ENCODE data around the gene ADARB2. TPM values are rescaled to one million over a fixed set of nuclear protein-coding genes. Genes with fewer than 3 reads are reported as not detected.

Gene ADARB2
- total RNA-seq, 1 experiment from 2014 or later: not detected

DNA sequence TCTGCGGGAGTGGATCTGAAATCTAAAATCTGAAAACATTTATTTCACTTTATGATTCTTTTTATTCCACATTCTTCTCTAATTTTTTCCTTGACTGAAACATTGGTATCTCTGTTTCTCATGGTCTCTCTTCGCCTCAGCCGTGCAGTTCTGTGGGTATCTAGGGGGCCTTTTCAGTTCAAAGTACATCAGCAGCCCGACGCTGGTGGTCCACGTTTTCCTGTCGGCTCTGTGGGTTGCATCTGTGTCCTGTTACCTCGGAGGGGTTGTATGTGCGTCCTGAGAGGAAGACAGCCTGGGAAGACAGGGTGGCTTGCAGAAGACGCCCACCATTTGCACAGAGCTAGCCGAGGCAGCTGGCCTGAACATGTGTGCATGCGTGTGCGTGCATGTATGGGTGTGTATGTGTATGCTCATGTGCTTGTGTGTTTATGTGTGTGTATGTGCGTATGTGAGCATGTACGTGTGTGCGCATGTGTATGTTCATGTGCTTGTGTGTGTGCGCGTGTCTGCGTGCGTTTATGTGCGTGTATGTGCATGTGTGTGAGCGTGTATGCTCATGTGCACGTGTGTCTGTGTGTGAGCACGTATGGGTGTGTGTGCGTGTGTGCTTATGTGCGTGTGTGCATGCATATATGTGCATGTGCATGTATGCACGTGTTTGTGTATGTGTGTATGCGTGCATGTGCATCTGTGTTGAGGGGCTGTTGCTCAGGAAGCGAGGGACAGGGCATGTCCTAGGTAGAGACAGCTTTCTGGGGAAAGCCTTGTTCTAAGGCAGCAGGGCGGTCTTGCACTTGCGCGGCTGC is 211.8 kb downstream of the ADARB2 start:
- in situ Hi-C loops (cut with HindIII; ENCODE audit: low sequenced_read_pairs): no loop called here
- DNase-seq (ENCODE audit: low spot score): no peak

DNA sequence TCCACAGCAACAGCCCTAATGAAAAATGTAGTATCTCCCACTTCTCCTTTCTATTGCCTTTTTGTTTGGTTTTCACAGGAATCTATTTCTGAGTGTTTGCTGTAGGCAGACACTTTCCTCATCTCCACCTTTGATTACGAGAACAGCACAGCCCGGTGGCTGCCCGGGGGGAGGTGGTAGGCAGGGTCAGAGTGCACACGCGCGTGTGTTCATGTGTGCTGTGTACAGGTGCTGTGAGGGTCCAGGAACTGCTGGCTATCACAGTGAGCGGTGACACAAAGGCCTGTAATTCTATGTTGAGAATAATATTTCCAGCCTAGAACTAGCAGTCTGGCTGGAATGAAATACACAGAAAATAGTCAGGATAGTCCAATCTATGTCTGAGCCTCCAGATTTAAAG is 212.8 kb downstream of the ADARB2 start:
- in situ Hi-C loops (cut with HindIII; ENCODE audit: low sequenced_read_pairs): no loop called here
- DNase-seq (ENCODE audit: low spot score): no peak

GRCh38 chr10:1523221-1523620 is 214.1 kb downstream of the ADARB2 start:
- in situ Hi-C loops (cut with HindIII; ENCODE audit: low sequenced_read_pairs): no loop called here

DNA sequence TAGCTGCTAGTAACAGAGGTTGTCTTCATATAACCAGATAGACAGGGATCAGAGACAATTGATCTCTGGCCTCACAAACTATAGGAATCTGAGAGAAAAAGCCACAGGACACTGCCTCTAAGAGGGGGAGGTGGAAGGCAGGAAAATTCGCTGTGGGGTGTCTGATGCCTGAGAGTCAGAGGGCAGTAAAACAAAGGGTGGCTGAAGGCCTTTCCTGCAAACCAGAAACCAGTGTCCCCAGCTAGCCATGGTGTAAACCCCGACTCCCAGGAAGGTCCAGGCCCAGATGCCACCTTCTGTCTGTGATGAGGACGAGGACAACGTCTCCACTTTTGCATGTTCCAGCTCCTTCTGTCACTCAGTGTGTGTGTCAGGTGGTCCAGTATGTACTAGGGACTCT is 215.1 kb downstream of the ADARB2 start:
- DNase-seq (ENCODE audit: low spot score): no peak
- in situ Hi-C loops (cut with HindIII; ENCODE audit: low sequenced_read_pairs): no loop called here

More at GRCh38 chr10:1523221-1523620, 214.1 kb downstream of the ADARB2 start:
- DNase-seq (ENCODE audit: low spot score): no peak

- in situ Hi-C loops (cut with HindIII; ENCODE audit: low sequenced_read_pairs): no loop called here
- DNase-seq (ENCODE audit: low spot score): no peak
Observed at GRCh38 chr10:1521741-1522140, 215.6 kb downstream of the ADARB2 start.

DNA sequence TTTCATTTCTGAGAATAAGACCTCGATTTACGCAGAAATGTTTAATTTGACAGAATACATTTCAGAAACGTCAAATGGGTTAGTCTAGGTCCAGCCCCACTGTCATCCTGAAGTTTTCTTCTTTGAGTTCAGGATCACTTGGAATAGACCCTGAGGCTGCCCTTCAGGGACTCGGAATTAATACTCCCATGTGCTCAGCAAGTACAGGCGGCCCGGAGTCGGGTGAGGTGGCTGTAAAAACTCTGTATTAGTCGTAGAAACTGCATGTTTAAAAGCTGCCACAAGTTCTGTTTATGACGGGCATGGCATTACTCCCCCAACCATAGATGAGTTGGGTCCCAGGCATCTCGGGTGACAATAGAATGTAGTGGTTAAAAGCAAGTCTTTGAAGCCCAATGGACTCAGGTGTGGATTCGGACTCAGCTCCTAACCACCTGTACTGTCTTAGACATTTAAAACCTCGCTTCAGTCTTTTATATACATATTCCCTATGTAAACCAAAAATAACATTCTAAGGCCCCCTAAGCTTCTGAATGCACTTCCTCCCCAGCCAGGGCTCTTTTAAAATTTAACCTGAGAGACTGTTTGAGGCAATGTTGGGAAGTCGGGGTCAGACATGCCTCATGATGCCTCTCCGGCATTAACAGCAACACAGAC is 216.3 kb downstream of the ADARB2 start:
- in situ Hi-C loops (cut with HindIII; ENCODE audit: low sequenced_read_pairs): no loop called here
- DNase-seq (ENCODE audit: low spot score): no peak

DNA sequence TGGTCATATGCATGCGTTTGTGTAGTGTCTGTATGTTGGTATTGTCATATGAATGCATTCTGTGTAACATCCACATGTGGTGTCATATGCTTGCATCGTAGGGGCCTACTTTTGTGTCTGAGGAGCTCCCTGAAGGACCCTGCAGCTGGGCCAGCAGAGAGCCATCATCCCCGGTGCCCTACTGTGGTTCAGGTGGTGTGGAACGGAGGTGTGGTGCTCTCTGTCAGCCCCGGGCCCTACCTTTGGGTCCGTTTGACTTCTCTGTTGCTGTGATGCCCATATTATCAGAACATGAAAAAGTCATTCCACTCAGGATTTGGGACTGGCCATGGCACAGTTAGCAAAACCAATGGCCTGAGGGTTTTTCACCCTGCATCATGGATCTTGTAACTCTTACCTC is 217.9 kb downstream of the ADARB2 start:
- DNase-seq (ENCODE audit: low spot score): no peak
- in situ Hi-C loops (cut with HindIII; ENCODE audit: low sequenced_read_pairs): no loop called here

DNA sequence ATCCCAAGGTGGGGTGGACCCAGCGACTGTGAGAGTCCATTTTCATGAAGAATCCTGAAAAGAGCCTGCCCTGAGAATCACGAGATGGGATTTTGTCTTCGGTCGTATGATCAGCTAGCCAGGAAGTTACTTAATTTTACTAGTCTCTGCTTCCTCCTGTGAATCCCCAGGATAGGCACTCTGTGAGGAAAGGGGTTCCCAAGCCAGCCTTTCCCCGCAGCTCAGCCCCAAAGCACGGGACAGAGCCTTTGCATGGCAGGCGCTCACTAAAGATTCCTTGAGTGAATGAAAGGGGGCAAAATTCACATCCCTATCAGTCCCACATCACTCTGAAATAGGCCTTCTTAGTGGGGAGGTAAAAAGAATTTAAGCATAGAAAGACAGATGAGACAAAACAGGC is 219.6 kb downstream of the ADARB2 start:
- no peak for DNase-seq (ENCODE audit: low spot score)
- in situ Hi-C loops (cut with HindIII; ENCODE audit: low sequenced_read_pairs): no loop called here

DNA sequence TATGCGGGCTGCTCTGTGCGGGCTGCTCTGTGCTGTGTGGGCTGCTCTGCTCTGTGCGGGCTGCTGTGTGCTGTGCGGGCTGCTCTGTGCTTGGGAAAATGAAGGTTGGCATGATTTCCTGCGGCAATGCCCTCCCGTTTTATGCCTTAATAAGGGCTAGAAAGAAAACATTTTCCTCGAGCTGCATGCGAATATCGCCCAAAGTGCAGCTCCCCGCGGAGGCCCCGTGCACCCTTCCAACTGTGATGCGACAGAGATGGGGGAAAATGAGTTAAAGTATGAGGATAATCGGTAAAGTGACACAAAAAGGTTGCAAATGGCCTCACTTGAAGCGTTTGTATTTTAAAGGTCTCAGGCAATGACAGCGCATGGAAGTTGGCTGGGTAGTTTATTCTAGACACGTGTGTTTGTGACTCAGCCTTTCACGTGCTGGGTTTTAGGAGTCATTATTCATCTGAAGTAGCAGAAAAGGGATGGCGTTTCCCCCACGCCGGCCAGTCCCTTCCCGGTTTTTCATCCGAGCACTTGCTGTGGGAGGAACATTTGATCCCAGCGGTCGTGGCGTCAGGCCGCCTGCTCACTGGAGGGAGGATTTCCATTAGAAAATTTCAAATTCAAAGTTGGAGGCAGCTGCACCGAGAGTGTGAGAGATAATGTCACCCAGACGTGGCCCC is 220.7 kb downstream of the ADARB2 start:
- DNase-seq (ENCODE audit: low spot score): no peak
- in situ Hi-C loops (cut with HindIII; ENCODE audit: low sequenced_read_pairs): no loop called here

DNA sequence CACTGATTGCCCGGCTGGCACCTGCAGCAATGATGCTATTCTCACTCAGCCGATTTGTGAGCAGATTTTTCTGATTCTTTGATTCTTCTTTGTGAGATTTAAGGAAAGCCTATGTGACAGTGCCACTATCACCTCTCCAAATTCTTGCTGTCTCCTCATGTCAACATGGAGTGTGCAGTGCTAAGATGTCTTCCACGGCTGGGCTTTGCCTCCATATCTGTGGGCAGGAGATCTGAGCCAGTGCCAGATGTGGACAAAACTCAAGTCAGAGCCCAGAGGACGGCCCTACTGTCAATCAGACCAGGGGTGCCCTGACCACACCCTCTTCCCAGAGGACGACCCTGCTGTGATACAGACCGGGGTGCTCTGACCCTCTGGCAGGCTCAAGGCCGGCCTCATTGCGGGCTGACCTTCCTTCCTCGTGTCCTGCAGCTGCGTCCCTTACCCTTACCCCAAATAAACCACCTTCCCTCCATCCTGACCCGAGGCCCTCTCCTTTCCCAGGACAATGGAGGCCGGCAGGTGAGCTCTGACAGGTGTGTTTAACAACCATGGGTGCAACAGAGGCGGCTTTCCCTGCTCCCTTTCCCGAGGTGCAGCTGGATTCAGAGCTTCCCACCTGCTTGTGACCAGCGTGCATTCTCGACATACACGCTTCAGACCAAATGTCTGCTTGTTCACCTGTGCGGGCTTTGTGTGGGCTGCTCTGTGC is 221.4 kb downstream of the ADARB2 start:
- in situ Hi-C loops (cut with HindIII; ENCODE audit: low sequenced_read_pairs): no loop called here
- no peak for DNase-seq (ENCODE audit: low spot score)

GRCh38 chr10:1515121-1515779 is 222.1 kb downstream of the ADARB2 start:
- DNase-seq (ENCODE audit: low spot score): no peak
- in situ Hi-C loops (cut with HindIII; ENCODE audit: low sequenced_read_pairs): no loop called here

GRCh38 chr10:1514681-1515080 is 222.6 kb downstream of the ADARB2 start:
- no peak for DNase-seq (ENCODE audit: low spot score)
- in situ Hi-C loops (cut with HindIII; ENCODE audit: low sequenced_read_pairs): no loop called here

DNA sequence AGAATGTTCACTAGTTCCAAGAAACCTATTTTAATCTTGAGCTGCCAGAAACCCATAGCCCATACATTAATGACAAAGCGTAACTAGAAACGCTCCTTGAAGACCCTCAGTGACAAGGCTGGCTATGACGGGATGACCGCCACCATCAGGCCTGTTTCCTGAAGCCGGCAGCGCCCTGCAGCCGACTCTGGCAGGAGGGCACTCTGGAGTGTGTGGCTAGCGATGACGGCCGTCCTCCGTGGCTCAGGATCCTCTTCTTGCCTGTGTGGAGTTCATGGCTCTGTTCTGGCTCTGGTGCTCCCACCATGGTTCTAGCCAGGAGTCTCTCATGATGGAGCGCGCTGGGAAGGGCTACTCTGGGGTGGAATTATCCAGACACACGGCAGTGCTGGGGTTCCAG is 224.1 kb downstream of the ADARB2 start:
- in situ Hi-C loops (cut with HindIII; ENCODE audit: low sequenced_read_pairs): no loop called here
- DNase-seq (ENCODE audit: low spot score): no peak

DNA sequence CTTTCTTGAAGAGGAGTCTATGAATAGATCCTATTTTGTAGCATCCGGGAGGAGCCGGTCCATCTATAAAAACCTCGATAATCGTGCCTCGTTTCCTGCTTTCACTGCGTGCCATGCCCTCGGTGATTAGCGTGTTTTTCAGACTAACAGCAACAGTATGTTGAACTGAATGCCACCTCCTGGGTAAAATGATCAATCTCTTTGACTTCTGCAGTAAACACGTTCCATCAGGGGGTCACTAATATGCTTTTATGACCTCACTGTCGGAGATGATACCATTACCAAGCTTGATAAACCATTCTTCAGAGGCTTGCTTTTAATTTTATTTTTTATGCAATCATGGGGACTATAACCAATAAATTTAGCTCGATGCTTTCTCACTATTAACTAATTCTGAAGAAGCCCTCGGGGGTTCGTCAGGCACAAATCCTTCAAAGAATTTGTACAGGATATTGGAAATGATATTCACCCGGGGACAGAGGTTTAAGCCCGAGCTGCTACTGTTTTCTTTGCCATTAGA is 228.3 kb downstream of the ADARB2 start:
- DNase-seq (ENCODE audit: low spot score): no peak
- in situ Hi-C loops (cut with HindIII; ENCODE audit: low sequenced_read_pairs): no loop called here

GRCh38 chr10:1508096-1508495 is 229.2 kb downstream of the ADARB2 start:
- in situ Hi-C loops (cut with HindIII; ENCODE audit: low sequenced_read_pairs): no loop called here
- DNase-seq (ENCODE audit: low spot score): no peak

- in situ Hi-C loops (cut with HindIII; ENCODE audit: low sequenced_read_pairs): no loop called here
- no peak for DNase-seq (ENCODE audit: low spot score)
Observed at GRCh38 chr10:1507436-1507835, 229.9 kb downstream of the ADARB2 start.

DNA sequence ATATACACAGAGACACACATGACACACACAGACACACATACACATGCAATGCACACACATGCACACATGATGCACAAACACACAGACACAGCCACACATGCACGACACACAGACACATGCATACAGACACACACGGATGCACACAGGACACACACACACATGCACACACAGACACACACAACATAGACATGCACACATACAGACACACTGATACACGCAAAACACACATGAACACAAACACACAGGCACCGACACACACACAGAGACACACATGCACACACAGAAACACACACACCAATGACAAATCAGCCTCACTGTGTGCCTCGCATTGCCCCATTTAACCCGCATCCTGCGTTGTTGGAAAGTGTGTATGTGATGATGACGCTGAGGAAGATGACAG is 232.4 kb downstream of the ADARB2 start:
- no peak for DNase-seq (ENCODE audit: low spot score)
- in situ Hi-C loops (cut with HindIII; ENCODE audit: low sequenced_read_pairs): no loop called here

DNA sequence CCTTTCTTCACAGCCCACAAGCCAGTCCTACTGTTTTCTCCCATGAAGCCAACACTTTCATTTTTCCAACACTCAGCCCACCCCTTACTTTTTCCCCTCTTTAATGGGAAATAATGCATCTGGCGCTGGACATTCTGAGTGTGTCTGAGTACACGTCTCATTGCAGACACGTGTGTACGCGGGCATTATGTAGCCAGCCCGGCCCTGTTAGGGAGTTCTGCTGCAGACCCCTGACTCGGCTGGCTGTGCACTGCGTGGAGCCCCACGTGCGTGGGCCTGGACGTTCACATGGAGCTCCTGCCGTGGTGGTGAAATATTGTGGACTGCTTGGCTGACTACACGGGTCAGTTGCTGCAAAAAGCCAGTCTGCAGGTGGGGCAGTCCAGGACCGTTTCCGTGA is 233.0 kb downstream of the ADARB2 start:
- DNase-seq (ENCODE audit: low spot score): no peak
- in situ Hi-C loops (cut with HindIII; ENCODE audit: low sequenced_read_pairs): no loop called here

DNA sequence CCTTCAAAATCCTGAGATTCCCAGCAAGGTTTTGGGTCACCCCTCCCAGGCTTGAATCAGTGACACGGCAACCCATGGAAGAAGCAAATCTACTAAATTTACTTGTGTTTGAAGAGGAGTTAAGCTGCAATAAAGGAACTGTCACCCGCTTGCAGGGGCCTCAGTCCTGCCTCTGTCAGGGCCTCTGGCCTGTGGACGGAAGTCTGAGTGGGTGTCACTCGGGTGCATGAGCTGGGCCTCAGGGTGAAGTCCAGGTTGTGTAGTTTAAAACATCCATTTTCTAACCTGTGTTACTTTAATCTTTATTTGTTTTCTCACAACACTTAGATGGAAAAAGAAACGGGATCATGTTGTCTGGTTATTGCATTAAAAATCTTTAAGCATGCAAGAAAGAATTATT is 234.9 kb downstream of the ADARB2 start:
- in situ Hi-C loops (cut with HindIII; ENCODE audit: low sequenced_read_pairs): no loop called here
- no peak for DNase-seq (ENCODE audit: low spot score)
